Measurements from ENCODE around the gene RIN2. TPM values are rescaled to one million over a fixed set of nuclear protein-coding genes. Genes with fewer than 3 reads are reported as not detected.

Gene RIN2
- total RNA-seq, 6 donors from 2014 or later, result 89.5 to 149 (median 109) TPM

DNA sequence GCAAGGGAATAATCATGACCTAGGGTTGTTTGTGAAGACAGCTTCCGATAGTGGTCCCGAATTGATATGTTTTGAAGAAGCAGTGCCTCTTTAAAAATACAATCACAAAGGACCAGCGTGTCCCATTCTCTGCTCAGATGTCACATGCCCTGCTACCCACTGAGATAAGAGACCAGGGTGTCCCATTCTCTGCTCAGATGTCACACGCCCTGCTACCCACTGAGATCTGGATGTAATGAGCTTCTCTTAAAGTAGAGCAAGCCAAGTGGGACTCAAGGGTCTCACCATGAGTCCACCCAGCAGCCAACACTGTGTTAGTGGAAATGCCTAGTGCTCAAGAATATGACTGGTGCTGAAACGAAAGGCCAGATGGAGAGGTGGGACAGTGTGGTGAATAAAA lies 22.2 kb downstream of the RIN2 start:
- no peak overlapping the region for H3K4me3 ChIP-seq
- 79 to 83% methylated on average over 5 of the region's 5 CpGs for WGBS, 2 donors
- DNase-seq (no peak), ATAC-seq (ENCODE audit: low FRiP score in 2 of 2) (no peak)
- peaks cover 33 to 48% (median 41%) of the 10 kb centered on the region in 4 donors for H3K4me1 ChIP-seq
- H3K27me3 ChIP-seq, result no peaks in the 10 kb centered on the region
- H3K27ac ChIP-seq, result no peak overlapping the region
- TF ChIP-seq, protein P1, sequence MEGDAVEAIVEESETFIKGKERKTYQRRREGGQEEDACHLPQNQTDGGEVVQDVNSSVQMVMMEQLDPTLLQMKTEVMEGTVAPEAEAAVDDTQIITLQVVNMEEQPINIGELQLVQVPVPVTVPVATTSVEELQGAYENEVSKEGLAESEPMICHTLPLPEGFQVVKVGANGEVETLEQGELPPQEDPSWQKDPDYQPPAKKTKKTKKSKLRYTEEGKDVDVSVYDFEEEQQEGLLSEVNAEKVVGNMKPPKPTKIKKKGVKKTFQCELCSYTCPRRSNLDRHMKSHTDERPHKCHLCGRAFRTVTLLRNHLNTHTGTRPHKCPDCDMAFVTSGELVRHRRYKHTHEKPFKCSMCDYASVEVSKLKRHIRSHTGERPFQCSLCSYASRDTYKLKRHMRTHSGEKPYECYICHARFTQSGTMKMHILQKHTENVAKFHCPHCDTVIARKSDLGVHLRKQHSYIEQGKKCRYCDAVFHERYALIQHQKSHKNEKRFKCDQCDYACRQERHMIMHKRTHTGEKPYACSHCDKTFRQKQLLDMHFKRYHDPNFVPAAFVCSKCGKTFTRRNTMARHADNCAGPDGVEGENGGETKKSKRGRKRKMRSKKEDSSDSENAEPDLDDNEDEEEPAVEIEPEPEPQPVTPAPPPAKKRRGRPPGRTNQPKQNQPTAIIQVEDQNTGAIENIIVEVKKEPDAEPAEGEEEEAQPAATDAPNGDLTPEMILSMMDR (IDR thresholded peaks at IDR 0.05), result no peak
- TF ChIP-seq POLR2A (IDR thresholded peaks at IDR 0.05) (no peak), EP300 (IDR thresholded peaks at IDR 0.05) (no peak), POLR2AphosphoS5 (IDR thresholded peaks at IDR 0.05) (no peak)
- H3K36me3 ChIP-seq, result no peaks in the 10 kb centered on the region
- H3K9me3 ChIP-seq, result no peaks in the 10 kb centered on the region

DNA sequence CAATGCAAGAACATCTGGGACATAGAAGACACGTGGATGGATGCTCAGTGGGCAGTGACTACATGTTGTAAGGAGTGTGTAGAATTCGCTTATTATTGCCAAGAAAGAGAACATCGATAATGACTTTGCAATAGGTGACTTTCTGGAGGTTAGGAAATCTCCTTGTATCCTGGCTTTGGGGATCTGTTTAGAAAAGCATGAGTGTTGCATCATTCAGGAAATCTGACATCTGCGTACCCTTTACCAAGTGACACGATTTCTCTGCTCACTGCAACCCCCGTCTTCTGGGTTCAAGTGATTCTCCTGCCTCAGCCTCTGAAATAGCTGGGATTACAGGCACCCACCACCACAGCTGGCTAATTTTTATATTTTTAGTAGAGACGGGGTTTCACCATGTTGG lies 23.2 kb downstream of the RIN2 start:
- Histone ChIP-seq H3K27me3 (no peaks in the 10 kb centered on the region), H3K4me3 (no peak overlapping the region), H3K4me1 (peaks cover 43 to 54% (median 47%) of the 10 kb centered on the region in 4 donors), H3K27ac (no peak overlapping the region), H3K36me3 (no peaks in the 10 kb centered on the region), H3K9me3 (no peaks in the 10 kb centered on the region)
- ATAC-seq (ENCODE audit: low FRiP score in 2 of 2) (no peak), DNase-seq (no peak)
- no peak for TF ChIP-seq POLR2A (IDR thresholded peaks at IDR 0.05)
- no peak for TF ChIP-seq EP300 (IDR thresholded peaks at IDR 0.05)
- TF ChIP-seq, protein P1 (IDR thresholded peaks at IDR 0.05), result no peak
- no peak for TF ChIP-seq POLR2AphosphoS5 (IDR thresholded peaks at IDR 0.05)
- 66 to 89% methylated on average over 7 of the region's 7 CpGs for WGBS, 2 donors

- TF ChIP-seq EP300 (IDR thresholded peaks at IDR 0.05) (no peak), POLR2AphosphoS5 (IDR thresholded peaks at IDR 0.05) (no peak)
- DNase-seq, result no peak
- Histone ChIP-seq H3K36me3 (no peaks in the 10 kb centered on the region), H3K4me3 (no peak overlapping the region), H3K27ac (no peak overlapping the region), H3K9me3 (no peaks in the 10 kb centered on the region), H3K27me3 (no peaks in the 10 kb centered on the region), H3K4me1 (peaks cover 42 to 50% (median 46%) of the 10 kb centered on the region in 4 donors)
- no peak for ATAC-seq (ENCODE audit: low FRiP score in 2 of 2)
- WGBS, 2 donors, result 89 to 93% methylated on average over 3 of the region's 3 CpGs
Observed at GRCh38 chr20:19782669-19783068, 24.6 kb downstream of the RIN2 start.

- peak in 1 of 2 donors; percentile 49 for ATAC-seq (ENCODE audit: low FRiP score in 2 of 2)
- H3K27ac ChIP-seq, result peak overlapping the region; percentile 9 to 78 (median 73)
Observed at GRCh38 chr20:19783966-19784401, 25.9 kb downstream of the RIN2 start.

DNA sequence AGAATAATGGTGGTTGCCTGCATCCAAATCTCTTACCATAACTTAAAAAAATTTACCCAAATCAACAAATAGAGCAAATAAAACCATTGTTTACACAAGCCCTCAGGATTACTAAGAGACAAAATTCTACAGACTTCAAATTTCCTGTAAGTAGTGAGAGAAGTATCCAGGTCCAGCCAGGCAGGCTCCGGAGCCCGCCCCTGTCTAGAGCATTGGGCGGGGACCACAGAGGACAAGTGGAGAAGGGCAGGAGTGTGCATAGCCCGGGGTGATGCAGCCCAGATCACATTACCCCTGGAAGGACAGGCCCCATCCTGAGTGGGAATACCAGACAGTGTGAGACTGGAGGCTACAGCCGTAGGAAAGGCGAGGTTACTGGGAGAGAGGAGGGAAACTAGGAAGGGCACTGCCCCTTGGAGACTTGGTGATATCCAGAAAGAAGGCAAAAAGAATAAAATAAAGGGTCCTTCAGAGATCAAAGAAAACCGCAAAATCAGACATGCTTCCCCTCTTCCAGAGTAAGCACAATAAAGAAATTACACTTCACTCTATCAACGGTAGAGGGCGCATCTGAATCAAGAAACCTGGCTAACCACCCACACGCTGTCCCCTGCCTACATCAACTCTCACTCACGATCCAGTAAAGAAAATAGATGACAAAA lies 26.6 kb downstream of the RIN2 start:
- H3K36me3 ChIP-seq, result no peaks in the 10 kb centered on the region
- peaks cover 34 to 42% (median 37%) of the 10 kb centered on the region in 4 donors for H3K4me1 ChIP-seq
- no peaks in the 10 kb centered on the region for H3K27me3 ChIP-seq
- ATAC-seq (ENCODE audit: low FRiP score in 2 of 2) (peak; percentile 90 to 91), DNase-seq (peak; percentile 53 to 85)
- H3K4me3 ChIP-seq, result no peak overlapping the region
- TF ChIP-seq POLR2A (IDR thresholded peaks at IDR 0.05) (no peak), EP300 (IDR thresholded peaks at IDR 0.05) (no peak), POLR2AphosphoS5 (IDR thresholded peaks at IDR 0.05) (peak in 1 of 2 donors; percentile 7)
- TF ChIP-seq, protein P1 (IDR thresholded peaks at IDR 0.05), result peak; percentile 67 to 81 (median 78)
- no peaks in the 10 kb centered on the region for H3K9me3 ChIP-seq
- peak overlapping the region; percentile 9 to 78 (median 66) for H3K27ac ChIP-seq
- WGBS, 2 donors, result 13 to 20% methylated on average over 11 of the region's 11 CpGs

More at GRCh38 chr20:19783966-19784401, 25.9 kb downstream of the RIN2 start:
- WGBS, 2 donors, result 48 to 60% methylated on average over 1 to 7 of the region's 7 CpGs
- no peak overlapping the region for H3K4me3 ChIP-seq
- no peaks in the 10 kb centered on the region for H3K27me3 ChIP-seq
- DNase-seq, result peak in 1 of 2 donors; percentile 42
- no peaks in the 10 kb centered on the region for H3K36me3 ChIP-seq
- TF ChIP-seq POLR2AphosphoS5 (IDR thresholded peaks at IDR 0.05) (peak in 1 of 2 donors; percentile 15), EP300 (IDR thresholded peaks at IDR 0.05) (no peak), POLR2A (IDR thresholded peaks at IDR 0.05) (no peak)
- TF ChIP-seq, protein P1 (IDR thresholded peaks at IDR 0.05), result no peak
- H3K9me3 ChIP-seq, result no peaks in the 10 kb centered on the region
- peaks cover 34 to 42% (median 37%) of the 10 kb centered on the region in 4 donors for H3K4me1 ChIP-seq
